Measurements from ENCODE around the gene DGKK. TPM values are rescaled to one million over a fixed set of nuclear protein-coding genes. Genes with fewer than 3 reads are reported as not detected.

The DGKK gene
- total and polyA plus RNA-seq, 2 donors (not counting 1 experiment from before 2014, with no cell fraction given) = 0.01 TPM; not detected in 1

- Histone ChIP-seq H4K20me1 (ENCODE audit: control insufficient read depth, insufficient read depth, low read length, poor library complexity, severe bottlenecking) (no peaks in the 10 kb centered on the region), H3K9ac (ENCODE audit: low read length) (no peak overlapping the region), H3K9me3 (ENCODE audit: control extremely low read depth in 1 of 3, control insufficient read depth in 2 of 3, insufficient read depth in 1 of 3, low read length in 2 of 3) (no peaks in the 10 kb centered on the region), H3K4me1 (ENCODE audit: control insufficient read depth in 2 of 2, insufficient read depth in 2 of 2, low read length in 2 of 2) (no peaks in the 10 kb centered on the region), H3K4me3 (ENCODE audit: control extremely low read depth in 1 of 5, extremely low read depth in 1 of 5, insufficient read depth in 1 of 5, low read depth in 2 of 5, low read length in 4 of 5) (no peak overlapping the region), H3K4me2 (replicated peaks; ENCODE audit: low read depth, low read length, poor library complexity, severe bottlenecking) (no peak overlapping the region), H3K27me3 (replicated peaks in 1 of 4; ENCODE audit: control extremely low read depth in 1 of 4, control insufficient read depth in 3 of 4, insufficient read depth in 4 of 4, low read length in 3 of 4) (no peaks in the 10 kb centered on the region), H2AFZ (ENCODE audit: insufficient read depth, low read depth, low read length, poor library complexity, severe bottlenecking) (no peak overlapping the region), H3K79me2 (ENCODE audit: control insufficient read depth, insufficient read depth, low read length) (no peaks in the 10 kb centered on the region), H3K27ac (ENCODE audit: low read length in 2 of 2) (no peak overlapping the region), H3K36me3 (replicated peaks in 1 of 2; ENCODE audit: control extremely low read depth in 1 of 2, control insufficient read depth in 1 of 2, extremely low read depth in 1 of 2, insufficient read depth in 2 of 2, low read length in 1 of 2) (no peaks in the 10 kb centered on the region)
- ATAC-seq (ENCODE audit: low read depth) (no peak), DNase-seq (no peak)
- no CpG with 5 or more reads among the region's 1 CpG for WGBS (ENCODE audit: insufficient coverage)
- TF ChIP-seq CTCF (IDR thresholded peaks at IDR 0.05) = no peak
- Mint-ChIP-seq H3K4me1 (no peaks in the 10 kb centered on the region), H3K27ac (no peak overlapping the region), H3K9me3 (ENCODE audit: insufficient read depth) (no peaks in the 10 kb centered on the region), H3K27me3 (peaks cover 15% of the 10 kb centered on the region), H3K4me3 (no peak overlapping the region)
- ChIA-PET CTCF (no interaction called here), POLR2A (no interaction called here)
- intact Hi-C loops (cut with micrococcal nuclease) = no loop called here
These were observed 25.0 kb upstream of the DGKK start for GRCh38 chrX:50495616-50496015.

- no peak overlapping the region for H3K4me3 ChIP-seq (ENCODE audit: control extremely low read depth in 1 of 5, extremely low read depth in 1 of 5, insufficient read depth in 1 of 5, low read depth in 2 of 5, low read length in 4 of 5)
- H3K4me1 ChIP-seq (ENCODE audit: control insufficient read depth in 2 of 2, insufficient read depth in 2 of 2, low read length in 2 of 2) = no peaks in the 10 kb centered on the region
- H3K9me3 ChIP-seq (ENCODE audit: control extremely low read depth in 1 of 3, control insufficient read depth in 2 of 3, insufficient read depth in 1 of 3, low read length in 2 of 3) = no peaks in the 10 kb centered on the region
- CTCF ChIA-PET = no interaction called here
- DNase-seq (no peak), ATAC-seq (ENCODE audit: low read depth) (no peak)
- H2AFZ ChIP-seq (ENCODE audit: insufficient read depth, low read depth, low read length, poor library complexity, severe bottlenecking) = no peak overlapping the region
- no peaks in the 10 kb centered on the region for H3K9me3 Mint-ChIP-seq (ENCODE audit: insufficient read depth)
- no peak overlapping the region for H3K27ac Mint-ChIP-seq
- no peak overlapping the region for H3K27ac ChIP-seq (ENCODE audit: low read length in 2 of 2)
- no peaks in the 10 kb centered on the region for H4K20me1 ChIP-seq (ENCODE audit: control insufficient read depth, insufficient read depth, low read length, poor library complexity, severe bottlenecking)
- H3K79me2 ChIP-seq (ENCODE audit: control insufficient read depth, insufficient read depth, low read length) = no peaks in the 10 kb centered on the region
- H3K4me1 Mint-ChIP-seq = no peaks in the 10 kb centered on the region
- TF ChIP-seq EZH2 (IDR thresholded peaks at IDR 0.05; ENCODE audit: borderline replicate concordance, insufficient read depth, low read depth, low read length, poor library complexity, severe bottlenecking) (no peak), CTCF (IDR thresholded peaks at IDR 0.05) (no peak)
- intact Hi-C loops (cut with micrococcal nuclease) = no loop called here
- H3K27me3 Mint-ChIP-seq = peaks cover 12% of the 10 kb centered on the region
- POLR2A ChIA-PET = no interaction called here
- no peak overlapping the region for H3K9ac ChIP-seq (ENCODE audit: low read length)
- H3K36me3 ChIP-seq (replicated peaks in 1 of 2; ENCODE audit: control extremely low read depth in 1 of 2, control insufficient read depth in 1 of 2, extremely low read depth in 1 of 2, insufficient read depth in 2 of 2, low read length in 1 of 2) = no peaks in the 10 kb centered on the region
- no peak overlapping the region for H3K4me2 ChIP-seq (replicated peaks; ENCODE audit: low read depth, low read length, poor library complexity, severe bottlenecking)
- WGBS (ENCODE audit: insufficient coverage) = 92% methylated on average over 2 of the region's 2 CpGs
- H3K27me3 ChIP-seq (replicated peaks in 1 of 4; ENCODE audit: control extremely low read depth in 1 of 4, control insufficient read depth in 3 of 4, insufficient read depth in 4 of 4, low read length in 3 of 4) = no peaks in the 10 kb centered on the region
- H3K4me3 Mint-ChIP-seq = no peak overlapping the region
These were observed 22.1 kb upstream of the DGKK start for GRCh38 chrX:50492720-50493119.
